H9 (cell line): ENCODE measurements around the gene ANXA9. TPM values are rescaled to one million over a fixed set of nuclear protein-coding genes. Genes with fewer than 3 reads are reported as not detected.

ENCODE experiments used
- DNase-seq: peaks from one replicate; pipeline ENCODE4 v3.0.0-alpha.2; 2017
- H2AFZ ChIP-seq: one replicate; pipeline ENCODE4 v1.6.1; 2013; ENCODE audit warnings: mild to moderate bottlenecking, low read length, control low read depth, moderate library complexity
- H2AK5ac ChIP-seq: 2 replicates; pipeline ENCODE4 v1.6.1; 2013; ENCODE audit warnings: low read length, control low read depth, mixed read lengths; ENCODE audit not compliant: insufficient read length
- H2BK120ac ChIP-seq: one replicate; pipeline ENCODE4 v1.6.1; 2013; ENCODE audit warnings: low read depth, mild to moderate bottlenecking, low read length, control low read depth, inconsistent platforms; ENCODE audit not compliant: poor library complexity, severe bottlenecking
- H2BK12ac ChIP-seq: 2 replicates; pipeline ENCODE4 v1.6.1; 2013; ENCODE audit warnings: low read length, control low read depth, mixed read lengths, low read depth; ENCODE audit not compliant: insufficient read length
- H2BK15ac ChIP-seq: 2 replicates; pipeline ENCODE4 v1.6.1; 2013; ENCODE audit warnings: low read depth, low read length, control low read depth
- H2BK20ac ChIP-seq: one replicate; pipeline ENCODE4 v1.6.1; 2013; ENCODE audit warnings: low read depth, mild to moderate bottlenecking, low read length, control low read depth, inconsistent platforms; ENCODE audit not compliant: poor library complexity, severe bottlenecking
- H2BK5ac ChIP-seq: 2 replicates; pipeline ENCODE4 v1.6.1; 2013; ENCODE audit warnings: low read length, control low read depth, mixed read lengths; ENCODE audit not compliant: insufficient read length
- H3K14ac ChIP-seq: 2 replicates; pipeline ENCODE4 v1.6.1; 2013; ENCODE audit warnings: low read length, control low read depth; ENCODE audit not compliant: insufficient read depth
- H3K18ac ChIP-seq: 2 replicates; pipeline ENCODE4 v1.6.1; 2013; ENCODE audit warnings: low read depth, mild to moderate bottlenecking, mixed read lengths, low read length, control low read depth; ENCODE audit not compliant: insufficient read length
- H3K23ac ChIP-seq: 2 replicates; pipeline ENCODE4 v1.6.1; 2013; ENCODE audit warnings: low read length, control low read depth, mixed read lengths, low read depth; ENCODE audit not compliant: insufficient read length
- H3K23me2 ChIP-seq: 2 replicates; pipeline ENCODE4 v1.6.1; 2013; ENCODE audit warnings: low read depth, mild to moderate bottlenecking, mixed read lengths, low read length, control low read depth; ENCODE audit not compliant: insufficient read length, poor library complexity, severe bottlenecking
- H3K27ac ChIP-seq: 2 replicates; pipeline ENCODE4 v1.5.1; 2013; ENCODE audit warnings: low read length, control low read depth, mixed read lengths, low read depth; ENCODE audit not compliant: insufficient read length
- H3K27me3 ChIP-seq: 2 replicates; pipeline ENCODE4 v1.6.1; 2013; ENCODE audit warnings: low read length, control low read depth, inconsistent platforms; ENCODE audit not compliant: insufficient read depth
- H3K4ac ChIP-seq: 2 replicates; pipeline ENCODE4 v1.6.1; 2013; ENCODE audit warnings: low read depth, mild to moderate bottlenecking, control low read depth, inconsistent platforms, low read length, moderate library complexity
- H3K4me1 ChIP-seq: 2 replicates; pipeline ENCODE4 v1.6.1; 2013; ENCODE audit warnings: low read length, control low read depth, inconsistent platforms; ENCODE audit not compliant: insufficient read depth
- H3K4me2 ChIP-seq: 2 replicates; pipeline ENCODE4 v1.6.1; 2013; ENCODE audit warnings: low read length, control low read depth, mixed read lengths; ENCODE audit not compliant: insufficient read length, insufficient read depth
- H3K56ac ChIP-seq: 2 replicates; pipeline ENCODE4 v1.6.1; 2013; ENCODE audit warnings: low read depth, mild to moderate bottlenecking, mixed read lengths, low read length, control low read depth; ENCODE audit not compliant: insufficient read length
- H3K79me1 ChIP-seq: 2 replicates; pipeline ENCODE4 v1.6.1; 2013; ENCODE audit warnings: low read depth, mild to moderate bottlenecking, moderate library complexity, low read length, control low read depth, inconsistent platforms; ENCODE audit not compliant: insufficient read depth, poor library complexity, severe bottlenecking
- H3K79me2 ChIP-seq: 2 replicates; pipeline ENCODE4 v1.6.1; 2013; ENCODE audit warnings: low read length, control low read depth, inconsistent platforms; ENCODE audit not compliant: insufficient read depth
- H3K9ac ChIP-seq: 2 replicates; pipeline ENCODE4 v1.6.1; 2013; ENCODE audit warnings: low read length, control low read depth, mixed read lengths; ENCODE audit not compliant: insufficient read length; ENCODE audit errors: extremely low read depth
- H3K9me3 ChIP-seq: one replicate; pipeline ENCODE4 v1.6.1; 2013; ENCODE audit warnings: low read depth, low read length, inconsistent platforms; ENCODE audit not compliant: control insufficient read depth
- H3T11ph ChIP-seq: one replicate; pipeline ENCODE4 v1.6.1; 2013; ENCODE audit warnings: mild to moderate bottlenecking, low read length, control low read depth, inconsistent platforms
- H4K20me1 ChIP-seq: one replicate; pipeline ENCODE4 v1.6.1; 2013; ENCODE audit not compliant: control insufficient read depth, insufficient read length, insufficient read depth
- H4K5ac ChIP-seq: 2 replicates; pipeline ENCODE4 v1.6.1; 2013; ENCODE audit warnings: low read depth, mild to moderate bottlenecking, mixed read lengths, low read length, control low read depth; ENCODE audit not compliant: insufficient read length
- H4K8ac ChIP-seq: replicated peaks from 2 replicates; pipeline ENCODE4 v1.6.1; 2013; ENCODE audit warnings: low read length, control low read depth, mixed read lengths, low read depth; ENCODE audit not compliant: insufficient read length
- H4K91ac ChIP-seq: 2 replicates; pipeline ENCODE4 v1.6.1; 2013; ENCODE audit warnings: low read depth, mild to moderate bottlenecking, moderate library complexity, mixed read lengths, low read length, control low read depth; ENCODE audit not compliant: insufficient read length
- H3K27ac Mint-ChIP-seq, 3 experiments: 2 replicates in 2 of 3; 3 replicates in 1 of 3; pipeline ENCODE4 v1.8.0; 2020 to 2021; ENCODE audit warnings: mixed read lengths in 3 of 3, mild to moderate bottlenecking in 1 of 3, moderate library complexity in 1 of 3
- H3K27me3 Mint-ChIP-seq: 2 replicates; pipeline ENCODE4 v1.8.0; 2021; ENCODE audit warnings: low read depth, mild to moderate bottlenecking, moderate library complexity, mixed read lengths
- H3K36me3 Mint-ChIP-seq, 3 experiments: 2 replicates in 2 of 3; 3 replicates in 1 of 3; pipeline ENCODE4 v1.8.0; 2020 to 2021; ENCODE audit warnings: low read depth in 3 of 3, mixed read lengths in 3 of 3; ENCODE audit not compliant: insufficient read depth in 1 of 3
- H3K4me1 Mint-ChIP-seq, 2 experiments: 2 replicates each; pipeline ENCODE4 v1.8.0; 2020; ENCODE audit warnings: mixed read lengths in 2 of 2
- H3K4me3 Mint-ChIP-seq, 2 experiments: 2 replicates in 1 of 2; 3 replicates in 1 of 2; pipeline ENCODE4 v1.8.0; 2020 to 2021; ENCODE audit warnings: mild to moderate bottlenecking in 2 of 2, mixed read lengths in 2 of 2, moderate library complexity in 1 of 2
- H3K9me3 Mint-ChIP-seq, 2 experiments: 2 replicates in 1 of 2; 3 replicates in 1 of 2; pipeline ENCODE4 v1.8.0; 2020; ENCODE audit warnings: mild to moderate bottlenecking in 2 of 2, mixed read lengths in 2 of 2, moderate library complexity in 1 of 2
- CTCF ChIP-seq: fragments of 200-600 bp; sonication (generic); conservative IDR thresholded peaks from 3 replicates; pipeline ENCODE4 v1.8.0; 2021; ENCODE audit warnings: antibody characterized with exemption, mild to moderate bottlenecking
- WGBS: extraction: QIAGEN DNeasy Blood & Tissue Kit; methylation state at CpG from one replicate; pipeline ENCODE4 v1.1.7; 2013; ENCODE audit warnings: missing lambda C conversion rate, low lambda C conversion rate, mixed read lengths; ENCODE audit not compliant: insufficient read length; ENCODE audit errors: extremely low coverage; 5-methylcytosine and 5-hydroxymethylcytosine counted together
- total RNA-seq: library from RNA; stranded (reverse); gene quantifications from 2 replicates; pipeline ENCODE4 v1.2.1, GENCODE V29; 2021

The ANXA9 gene
- total RNA-seq, 1 experiment from 2014 or later: 0.92 TPM

GRCh38 chr1:150981177-150981804, 801 bp upstream of the ANXA9 start:
- Mint-ChIP-seq H3K4me1 (peaks cover 41 to 48% of the 10 kb centered on the region in 2 experiments), H3K9me3 (no peaks in the 10 kb centered on the region), H3K4me3 (peak overlapping the region in 1 of 2 experiments; percentile 5; a peak in 3 of 5 replicates), H3K27me3 (no peaks in the 10 kb centered on the region), H3K36me3 (no peaks in the 10 kb centered on the region), H3K27ac (peak overlapping the region; percentile 63 to 91 (median 83); a peak in 6 of 7 replicates)
- no peak overlapping the region for H4K5ac ChIP-seq
- no peaks in the 10 kb centered on the region for H3K79me1 ChIP-seq
- no peak overlapping the region for H3K56ac ChIP-seq
- H3K14ac ChIP-seq: peak overlapping the region; percentile 47
- H2BK5ac ChIP-seq: no peak overlapping the region
- no peak overlapping the region for H2AK5ac ChIP-seq
- H4K20me1 ChIP-seq: no peaks in the 10 kb centered on the region
- H2BK12ac ChIP-seq: no peak overlapping the region
- no peaks in the 10 kb centered on the region for H3K27me3 ChIP-seq
- peak; percentile 95 for DNase-seq
- H3K9ac ChIP-seq: no peak overlapping the region
- no peak overlapping the region for H3K27ac ChIP-seq
- no peak overlapping the region for H2BK120ac ChIP-seq
- H2AFZ ChIP-seq: no peak overlapping the region
- peak overlapping the region; percentile 68 for H3K18ac ChIP-seq
- H2BK20ac ChIP-seq: no peak overlapping the region
- H4K91ac ChIP-seq: no peak overlapping the region
- H3K9me3 ChIP-seq: no peaks in the 10 kb centered on the region
- peaks cover 18% of the 10 kb centered on the region; the same call in 1 of the 2 replicates for H3K4me1 ChIP-seq
- no peak overlapping the region for H3K4ac ChIP-seq
- no peaks in the 10 kb centered on the region for H3K79me2 ChIP-seq
- no peak overlapping the region for H3T11ph ChIP-seq
- H4K8ac ChIP-seq: no peak overlapping the region
- H3K23ac ChIP-seq: no peak overlapping the region
- no peaks in the 10 kb centered on the region for H3K23me2 ChIP-seq
- peak overlapping the region; percentile 32 for H3K4me2 ChIP-seq
- TF ChIP-seq CTCF: no peak
- no CpG with 5 or more reads among the region's 6 CpGs for WGBS
- no peak overlapping the region for H2BK15ac ChIP-seq
